HG02870 (cell line): ENCODE measurements around the gene ZFP91.
"Not testable (repeated sequence)": the region's sequence is repeated elsewhere in the genome, so short reads cannot be mapped to it uniquely, and the experiment has no call there.

Experiments used
- ATAC-seq: cut with Tn5 transposase; IDR thresholded peaks from one replicate; pipeline ENCODE4 v1.9.1; 2021; ENCODE audit warnings: mild to moderate bottlenecking, moderate library complexity; ENCODE audit not compliant: unreplicated experiment

Gene ZFP91, protein sequence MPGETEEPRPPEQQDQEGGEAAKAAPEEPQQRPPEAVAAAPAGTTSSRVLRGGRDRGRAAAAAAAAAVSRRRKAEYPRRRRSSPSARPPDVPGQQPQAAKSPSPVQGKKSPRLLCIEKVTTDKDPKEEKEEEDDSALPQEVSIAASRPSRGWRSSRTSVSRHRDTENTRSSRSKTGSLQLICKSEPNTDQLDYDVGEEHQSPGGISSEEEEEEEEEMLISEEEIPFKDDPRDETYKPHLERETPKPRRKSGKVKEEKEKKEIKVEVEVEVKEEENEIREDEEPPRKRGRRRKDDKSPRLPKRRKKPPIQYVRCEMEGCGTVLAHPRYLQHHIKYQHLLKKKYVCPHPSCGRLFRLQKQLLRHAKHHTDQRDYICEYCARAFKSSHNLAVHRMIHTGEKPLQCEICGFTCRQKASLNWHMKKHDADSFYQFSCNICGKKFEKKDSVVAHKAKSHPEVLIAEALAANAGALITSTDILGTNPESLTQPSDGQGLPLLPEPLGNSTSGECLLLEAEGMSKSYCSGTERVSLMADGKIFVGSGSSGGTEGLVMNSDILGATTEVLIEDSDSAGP

DNA sequence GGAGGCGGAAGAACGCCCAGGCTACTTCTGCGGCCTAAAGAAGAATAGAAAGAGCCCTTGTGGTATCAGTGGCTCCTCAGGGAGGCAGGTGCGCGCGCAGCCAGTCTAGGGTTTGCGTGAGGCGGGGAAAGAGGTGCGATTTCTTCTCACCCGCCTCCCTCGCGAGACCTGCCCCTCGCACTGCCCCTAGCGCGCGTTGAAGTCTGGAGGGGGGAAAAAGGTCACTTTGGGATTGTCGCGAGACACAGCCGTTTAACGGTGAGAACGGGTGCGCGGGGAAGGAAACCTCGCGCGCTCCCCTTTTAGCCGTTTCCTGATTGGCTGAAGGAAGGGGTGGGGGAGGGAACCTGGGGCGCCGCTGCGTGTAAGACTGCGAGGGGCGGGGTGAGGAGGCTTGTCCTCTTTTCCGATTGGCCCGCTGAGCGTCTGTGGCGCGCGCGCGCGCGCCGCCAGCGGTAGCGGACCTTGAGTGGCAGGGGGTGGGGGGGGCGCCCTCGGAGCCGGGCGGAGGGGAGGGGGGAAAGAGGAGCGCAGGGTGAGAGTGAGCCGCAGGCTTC lies at the start of gene ZFP91:
Gene ZFP91, plus strand, starts transcription at position 429 of the 557 bp plus-strand sequence. CDS start 219 bp downstream, outside the sequence.
- ATAC-seq, result peak; percentile 25

DNA sequence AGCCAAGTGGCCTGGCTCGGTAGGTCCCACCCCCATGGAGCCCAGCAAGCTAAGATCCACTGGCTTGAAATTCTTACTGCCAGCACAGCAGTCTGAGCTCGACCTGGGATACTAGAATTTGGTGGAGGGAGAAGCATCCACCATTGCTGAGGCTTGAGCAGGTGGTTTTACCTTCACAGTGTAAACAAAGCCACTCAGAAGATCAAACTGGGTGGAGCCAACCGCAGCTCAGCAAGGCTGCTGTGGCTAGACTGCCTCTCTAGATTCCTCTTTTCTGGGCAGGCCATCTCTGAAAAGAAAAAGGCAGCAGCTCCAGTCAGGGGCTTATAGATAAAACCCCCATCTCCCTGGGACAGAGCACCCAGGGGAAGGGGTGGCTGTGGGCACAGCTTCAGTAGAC lies 48.6 kb upstream of the ZFP91 start:
- ATAC-seq, result no peak

DNA sequence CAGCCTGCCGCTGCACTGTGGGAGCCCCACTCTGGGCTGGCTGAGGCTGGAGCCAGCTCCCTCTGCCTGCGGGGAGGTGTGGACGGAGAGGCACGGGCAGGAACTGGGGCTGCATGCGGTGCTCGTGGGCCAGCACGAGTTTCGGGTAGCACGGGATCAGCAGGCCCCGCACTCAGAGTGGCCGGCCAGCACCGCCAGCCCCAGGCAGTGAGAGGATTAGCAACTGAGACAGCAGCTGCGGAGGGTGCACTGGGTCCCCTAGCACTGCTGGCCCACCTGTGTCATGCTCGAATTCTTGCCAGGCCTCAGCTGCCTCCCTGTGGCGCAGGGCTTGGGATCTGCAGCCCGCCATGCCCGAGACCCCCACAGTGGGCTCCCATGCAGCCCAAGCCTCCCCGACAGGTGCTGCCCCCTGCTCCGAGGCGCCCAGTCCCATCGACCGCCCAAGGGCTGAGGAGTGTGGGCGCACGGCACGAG lies 47.0 kb upstream of the ZFP91 start:
- ATAC-seq, result no peak

DNA sequence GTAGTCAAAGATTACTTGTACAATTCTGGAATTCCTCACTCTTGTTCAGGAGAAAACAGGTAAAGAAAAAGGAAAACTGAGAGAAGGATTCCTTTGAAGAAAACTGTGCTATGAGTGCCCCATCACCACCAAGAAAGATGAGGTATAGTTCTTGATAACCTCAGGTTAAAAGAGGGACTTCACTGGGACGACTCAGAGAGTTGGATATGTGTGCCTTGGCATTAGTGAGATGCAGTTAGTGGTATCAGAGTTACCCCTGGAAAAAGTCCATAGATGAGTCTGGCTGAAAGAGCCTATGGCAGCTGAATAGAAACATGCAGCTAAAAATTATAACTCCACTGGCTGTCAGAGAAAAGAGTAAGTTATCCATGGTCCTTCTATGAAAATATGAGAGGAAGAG lies 32.0 kb upstream of the ZFP91 start:
- no peak for ATAC-seq

DNA sequence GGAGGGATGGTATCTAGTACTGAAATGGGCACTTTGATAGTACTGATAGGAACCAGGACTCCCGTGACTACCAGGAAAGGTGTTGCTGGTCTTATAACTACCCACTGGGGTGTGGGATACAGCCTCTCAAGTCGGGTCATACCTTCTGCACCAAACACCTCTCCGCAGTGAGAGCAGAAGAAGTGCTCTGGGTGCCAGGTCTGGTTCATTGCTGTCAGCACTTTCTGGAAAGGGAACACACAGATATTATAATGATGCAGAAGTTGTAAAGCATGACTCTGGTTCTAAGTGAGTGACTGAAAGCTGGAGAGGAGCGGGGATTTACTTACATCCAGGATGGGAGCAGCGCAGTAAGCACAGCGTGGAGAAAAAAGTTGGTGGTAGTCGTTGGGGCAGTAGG lies 29.2 kb upstream of the ZFP91 start:
- no peak for ATAC-seq

DNA sequence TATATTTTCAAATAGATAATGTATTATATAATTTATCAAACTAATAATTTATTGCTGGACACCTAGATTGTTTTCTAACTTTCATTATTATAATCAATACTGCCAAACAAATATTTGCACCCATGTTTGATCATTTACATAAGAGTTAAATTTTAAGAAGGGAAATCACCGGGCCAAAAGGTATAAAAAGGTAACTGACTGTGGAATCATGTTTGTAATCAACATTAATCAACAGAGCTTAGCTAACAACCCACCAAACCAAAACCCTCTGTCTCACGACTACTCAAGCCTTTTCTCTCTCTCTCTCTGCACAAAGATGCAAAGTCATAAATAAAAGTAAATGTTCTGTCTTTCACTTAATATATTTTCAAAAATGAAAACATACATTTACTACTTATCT lies 18.0 kb upstream of the ZFP91 start:
- ATAC-seq, result no peak

DNA sequence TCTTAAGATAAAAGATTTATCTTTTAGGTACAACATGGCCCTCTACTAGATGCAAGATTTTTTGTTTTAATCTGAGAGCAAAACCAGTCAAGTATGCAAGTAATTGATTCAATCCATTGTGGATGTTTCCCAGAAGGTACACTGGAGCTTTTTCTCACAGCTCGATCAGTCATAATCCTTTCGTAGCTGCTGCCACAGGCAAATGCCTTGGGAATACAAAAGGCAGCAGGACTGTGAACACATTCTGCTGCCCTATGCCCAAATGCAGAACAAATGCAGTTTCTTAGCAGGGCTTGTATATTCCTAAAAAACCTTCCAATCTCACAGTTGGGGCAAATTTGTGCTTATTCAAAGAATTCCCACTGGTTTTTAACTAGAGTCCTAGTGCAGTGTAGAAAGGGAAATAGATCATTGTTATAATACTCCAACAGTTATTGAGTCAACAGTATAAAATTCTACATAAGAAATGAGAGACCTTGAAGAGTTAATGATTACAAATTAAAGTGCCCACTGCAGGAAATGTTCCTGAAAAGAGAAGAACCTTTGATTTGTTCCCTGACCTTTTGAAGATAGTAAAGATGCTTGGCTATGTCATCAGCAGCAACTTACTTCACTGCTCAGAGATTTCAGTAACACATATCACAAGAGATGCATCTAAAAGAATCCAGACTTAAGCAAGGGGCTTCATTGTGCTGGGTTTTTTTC lies 17.3 kb upstream of the ZFP91 start:
- no peak for ATAC-seq

DNA sequence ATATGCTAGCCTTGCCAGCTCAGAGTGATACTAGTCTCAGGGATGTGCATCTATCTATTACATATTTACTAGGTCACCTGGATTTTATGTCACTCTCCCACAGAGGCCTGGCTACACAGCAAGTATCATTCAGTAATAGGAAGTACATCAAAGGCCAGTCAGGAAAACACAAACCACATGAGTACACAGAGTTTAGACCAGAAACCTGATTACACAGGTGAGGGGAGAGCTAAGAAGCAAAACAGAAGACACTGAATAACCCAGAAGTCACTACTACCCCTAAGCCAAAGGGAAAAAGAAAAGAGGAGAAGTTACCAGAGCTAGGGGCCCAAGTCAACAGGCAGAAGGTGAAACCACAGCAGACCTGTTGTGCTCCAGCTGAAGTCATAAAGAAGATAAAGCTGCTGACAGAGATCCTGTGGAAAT lies 16.5 kb upstream of the ZFP91 start:
- ATAC-seq, result peak; percentile 76

DNA sequence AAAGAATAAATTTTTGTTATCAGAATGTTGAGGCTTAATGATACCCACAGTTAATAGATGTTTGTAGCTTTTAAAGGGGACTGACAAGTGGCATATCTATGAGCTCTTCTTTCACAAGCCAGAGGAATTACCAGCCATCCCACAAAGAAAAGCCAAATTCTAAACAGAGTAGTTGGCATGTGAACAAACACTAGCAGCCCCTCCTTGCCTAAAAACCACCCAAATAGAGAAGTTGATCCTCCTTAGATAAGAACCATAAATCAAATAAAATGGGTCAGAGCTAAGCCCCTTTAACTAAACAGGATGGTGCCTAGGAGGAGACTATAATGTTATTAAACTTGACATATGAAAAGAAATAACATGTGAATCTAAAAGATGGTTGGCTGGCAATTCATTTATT lies 14.6 kb upstream of the ZFP91 start:
- no peak for ATAC-seq

DNA sequence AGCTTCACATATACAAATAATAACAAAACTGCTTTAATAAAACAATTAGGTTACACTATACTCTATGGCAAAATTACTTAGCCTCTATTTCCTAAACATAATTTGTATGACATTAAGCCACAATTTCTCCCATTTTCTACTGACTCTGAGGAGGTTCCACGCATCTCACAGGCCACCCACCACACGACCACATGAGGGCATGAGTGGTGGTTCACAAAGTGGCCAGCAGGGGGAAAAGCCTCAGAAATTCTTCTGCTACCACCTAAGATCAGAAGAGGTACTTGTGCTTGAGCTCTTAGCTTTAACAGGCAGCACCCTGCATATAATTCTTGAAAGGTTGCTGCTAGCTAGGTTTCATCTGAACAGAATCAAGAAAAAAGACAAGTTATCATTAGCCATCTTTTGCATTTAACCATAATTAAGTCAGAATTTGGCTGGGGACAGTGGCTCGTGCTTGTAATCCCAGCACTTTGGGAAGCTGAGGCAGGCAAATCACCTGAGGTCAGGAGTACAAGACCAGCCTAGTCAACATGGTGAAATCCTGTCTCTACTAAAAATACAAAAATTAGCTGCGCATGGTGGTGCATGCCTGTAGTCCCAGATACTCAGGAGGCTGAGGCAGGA lies 10.9 kb upstream of the ZFP91 start:
- peak; percentile 91 for ATAC-seq

DNA sequence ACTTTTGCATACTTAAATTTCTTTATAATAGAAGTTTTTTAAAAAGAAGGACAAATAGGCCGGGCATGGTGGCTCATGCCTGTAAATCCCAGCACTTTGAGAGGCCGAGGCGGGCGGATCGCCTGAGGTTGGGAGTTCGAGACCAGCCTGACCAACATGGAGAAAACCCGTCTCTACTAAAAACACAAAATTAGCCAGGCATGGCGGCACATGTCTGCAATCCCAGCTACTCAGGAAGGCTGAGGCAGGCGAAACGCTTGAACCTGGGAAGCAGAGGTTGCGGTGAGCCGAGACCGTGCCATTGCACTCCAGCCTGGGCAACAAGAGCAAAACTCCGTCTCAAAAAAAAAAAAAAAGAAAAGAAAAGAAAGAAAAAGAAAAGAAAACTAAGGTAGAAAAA lies 6.0 kb upstream of the ZFP91 start:
- ATAC-seq, result not testable (repeated sequence)

DNA sequence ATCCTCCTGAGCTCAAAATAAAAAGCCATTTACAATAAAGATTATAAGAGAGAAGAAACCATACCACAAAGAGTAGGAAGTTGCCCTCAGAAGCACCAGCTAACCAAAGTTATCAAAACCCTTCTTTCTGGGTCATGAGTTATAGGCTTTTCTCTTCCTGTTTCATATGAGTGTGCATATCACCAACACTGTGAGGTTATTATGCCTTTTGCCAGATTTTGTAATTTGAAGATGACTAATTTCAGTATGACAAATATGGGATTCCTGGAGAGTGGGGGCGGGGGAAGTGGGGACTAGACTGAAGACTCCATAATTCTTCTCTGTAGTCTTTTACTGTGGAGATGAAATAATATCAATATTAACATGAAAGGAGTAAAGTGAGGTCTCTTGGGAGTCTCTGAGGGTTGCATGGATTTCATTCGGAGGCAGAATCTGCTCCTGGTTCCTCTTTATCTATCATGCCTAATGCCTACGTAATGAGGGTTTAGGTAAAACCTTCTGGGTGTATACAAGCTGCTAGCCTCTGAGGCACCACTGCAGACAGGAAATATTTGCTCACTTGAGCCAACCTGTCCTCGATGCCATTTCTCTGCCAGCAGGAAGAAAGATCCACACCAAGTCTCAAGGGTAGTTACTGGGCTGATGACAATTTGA lies 5.3 kb upstream of the ZFP91 start:
- ATAC-seq, result peak; percentile 14

DNA sequence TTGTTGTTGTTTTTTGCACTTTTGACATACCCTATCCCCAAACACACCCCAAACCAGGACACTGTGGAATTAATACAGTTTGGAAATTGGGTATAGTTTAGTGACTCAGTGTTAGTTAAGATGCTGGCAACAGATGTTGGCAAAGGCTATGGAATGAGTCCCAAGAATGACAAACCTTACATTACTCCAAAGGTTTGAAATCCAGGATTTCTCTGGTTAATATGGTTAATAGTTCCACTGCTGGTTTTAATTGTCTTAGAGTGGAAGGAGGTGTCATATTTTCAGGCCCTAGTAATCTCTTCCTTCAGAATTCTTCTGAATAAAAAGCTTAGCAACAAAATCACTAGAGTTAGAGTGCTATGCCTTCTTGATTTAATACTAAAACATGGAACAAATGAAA lies 4.0 kb upstream of the ZFP91 start:
- ATAC-seq, result no peak

DNA sequence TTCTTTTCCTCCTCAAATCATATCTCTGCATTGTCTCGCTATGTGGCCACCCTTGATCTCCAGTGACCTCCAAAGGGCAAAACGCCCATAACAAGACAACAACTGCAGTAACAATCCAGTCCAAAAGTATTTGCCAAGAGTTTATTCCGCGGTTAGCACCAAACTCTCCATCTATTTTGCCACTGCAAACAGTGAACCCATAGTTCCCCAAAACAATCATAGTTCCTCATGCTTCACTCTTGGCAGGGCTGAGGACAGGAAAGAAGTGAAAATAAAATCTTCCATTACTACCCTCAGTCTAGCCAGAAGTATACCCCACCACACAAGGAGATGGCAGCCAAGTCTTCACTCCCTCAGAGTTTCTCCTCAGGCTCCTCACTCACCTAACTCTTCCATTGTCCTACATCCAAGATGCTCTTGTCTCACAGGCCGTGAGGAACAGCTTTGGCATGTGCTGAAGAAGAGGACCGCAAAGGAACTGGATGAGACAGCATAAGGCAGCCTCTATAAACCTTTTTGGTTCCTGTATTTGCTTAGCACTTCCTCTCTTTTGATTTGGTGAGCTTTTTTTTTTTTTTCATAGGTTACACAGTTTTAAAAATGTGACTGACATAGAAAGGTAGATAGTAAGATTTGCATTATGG lies 3.4 kb upstream of the ZFP91 start, which contains the start of gene LPXN:
Gene LPXN, minus strand, starts transcription at position 480 of the 644 bp plus-strand sequence. Its CDS starts 84 bp downstream, at position 396.
- ATAC-seq, result no peak

DNA sequence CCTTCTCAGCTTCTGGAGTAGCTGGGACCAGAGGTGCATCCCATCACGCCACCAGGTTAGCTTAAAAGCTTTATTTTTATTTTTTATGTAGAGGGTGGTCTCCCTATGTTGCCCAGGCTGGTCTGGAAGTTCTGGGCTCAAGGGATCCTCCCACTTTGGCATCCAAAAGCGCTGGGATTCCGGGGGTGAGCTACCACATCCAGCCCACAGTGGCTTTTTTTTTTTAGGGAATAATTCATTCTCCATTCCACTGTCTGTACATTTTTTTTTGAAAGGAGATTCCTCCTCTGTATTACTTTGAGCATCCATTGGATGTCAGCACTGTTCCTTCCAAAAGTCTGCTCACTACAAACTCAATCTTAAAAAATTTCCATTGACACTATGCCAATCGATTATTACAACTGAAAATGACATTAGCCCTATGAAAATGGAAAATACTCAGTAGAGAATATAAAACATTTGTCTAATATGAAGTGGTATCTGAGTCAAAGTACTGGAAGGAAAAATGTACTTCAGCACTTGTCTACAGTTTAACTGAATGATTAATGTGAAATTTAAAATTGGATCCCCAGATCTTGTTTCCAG lies 1.9 kb upstream of the ZFP91 start:
- ATAC-seq, result no peak

DNA sequence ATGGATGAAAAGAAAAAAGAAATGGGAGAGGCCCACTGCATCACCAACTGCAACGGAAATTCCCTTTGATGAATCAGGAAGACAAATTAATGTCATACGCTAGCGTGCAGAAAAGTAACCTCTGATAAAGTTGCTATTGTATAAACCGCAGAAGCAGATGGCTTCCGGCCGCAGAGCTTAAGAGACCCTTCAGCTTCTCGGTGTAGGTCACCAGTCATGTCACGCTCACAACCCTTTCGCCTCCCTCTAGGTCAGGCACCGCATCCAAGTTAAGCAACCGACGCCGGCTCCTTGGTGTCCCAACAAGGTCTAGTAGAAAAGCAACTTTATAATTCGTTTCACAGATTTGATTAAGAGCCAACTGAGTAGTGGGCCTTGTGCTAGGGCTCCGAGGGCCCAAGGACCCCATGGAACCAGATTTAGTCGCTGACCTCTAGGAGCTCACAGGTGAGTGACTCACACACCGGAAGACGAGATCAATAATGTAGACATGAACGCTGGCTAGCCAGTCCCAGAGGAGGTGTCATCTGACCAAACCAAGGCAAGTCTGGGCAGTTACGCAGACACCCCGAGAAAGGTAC lies 1.2 kb upstream of the ZFP91 start:
- peak; percentile 43 for ATAC-seq

DNA sequence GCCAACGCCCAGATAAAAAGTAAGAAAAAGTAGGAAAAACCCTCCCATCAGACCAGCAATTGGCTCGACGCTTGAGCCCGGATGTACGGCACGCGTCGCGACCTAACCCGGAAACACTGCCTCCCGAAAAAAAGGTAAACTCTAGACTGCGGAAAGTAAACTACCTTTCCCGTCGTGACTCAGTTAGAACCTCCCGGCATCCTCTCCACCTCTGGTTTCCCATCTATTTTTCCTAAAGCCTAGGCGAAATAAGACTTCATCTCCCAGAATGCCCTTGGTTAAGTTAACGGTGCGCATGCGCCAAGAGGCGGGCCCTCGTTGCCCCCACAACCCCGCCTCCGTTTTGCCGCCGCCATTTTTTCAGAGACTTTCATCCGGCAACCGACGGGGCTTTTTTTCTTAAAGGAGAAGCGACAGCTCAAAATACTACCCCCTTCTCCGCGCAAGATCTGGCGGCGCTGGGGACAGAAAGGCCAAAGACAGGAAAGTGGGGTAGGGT lies 678 bp upstream of the ZFP91 start:
- ATAC-seq, result no peak

DNA sequence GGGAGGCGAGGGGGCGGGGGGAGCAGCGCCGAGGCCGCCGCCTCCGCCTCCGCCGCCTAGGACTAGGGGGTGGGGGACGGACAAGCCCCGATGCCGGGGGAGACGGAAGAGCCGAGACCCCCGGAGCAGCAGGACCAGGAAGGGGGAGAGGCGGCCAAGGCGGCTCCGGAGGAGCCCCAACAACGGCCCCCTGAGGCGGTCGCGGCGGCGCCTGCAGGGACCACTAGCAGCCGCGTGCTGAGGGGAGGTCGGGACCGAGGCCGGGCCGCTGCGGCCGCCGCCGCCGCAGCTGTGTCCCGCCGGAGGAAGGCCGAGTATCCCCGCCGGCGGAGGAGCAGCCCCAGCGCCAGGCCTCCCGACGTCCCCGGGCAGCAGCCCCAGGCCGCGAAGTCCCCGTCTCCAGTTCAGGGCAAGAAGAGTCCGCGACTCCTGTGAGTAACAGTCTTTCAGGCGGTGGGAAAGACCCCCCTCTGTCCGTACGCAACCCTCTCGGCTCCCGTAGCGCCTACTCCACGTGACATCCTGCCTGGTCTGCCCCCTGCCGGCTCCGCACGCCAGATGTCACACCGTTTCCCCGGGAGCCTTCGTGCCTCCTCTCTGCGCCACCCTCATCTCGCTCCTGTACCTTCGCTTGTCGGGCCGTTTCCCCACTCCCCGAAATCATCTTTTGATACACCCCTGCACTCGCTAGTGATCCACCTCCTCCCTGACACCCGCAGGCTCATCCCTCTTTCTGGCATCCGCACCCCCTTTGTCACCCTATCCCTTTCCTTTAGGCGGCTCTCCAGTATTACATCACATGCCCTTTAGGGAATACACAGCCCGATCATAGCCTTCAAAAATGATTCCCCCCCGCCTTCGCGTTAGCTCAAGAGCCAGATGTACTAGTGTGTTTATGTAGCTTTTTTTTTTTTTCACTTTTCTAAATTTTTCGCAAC lies 598 bp downstream of the ZFP91 start:
- ATAC-seq, result peak; percentile 32
